Neutrophil (primary cell): ENCODE data around the gene PCDHA7.
"Not testable (repeated sequence)": the region's sequence is repeated elsewhere in the genome, so short reads cannot be mapped to it uniquely, and the experiment has no call there.

Source experiments
- H3K27ac ChIP-seq: fragments of 200-600 bp; sonication (generic); 2 replicates; pipeline ENCODE4 v1.5.1; 2016; ENCODE audit warnings: mild to moderate bottlenecking, moderate library complexity
- H3K27me3 ChIP-seq: fragments of 200-600 bp; sonication (generic); 2 replicates; pipeline ENCODE4 v1.6.0; 2016; ENCODE audit warnings: mild to moderate bottlenecking
- H3K36me3 ChIP-seq: fragments of 200-600 bp; sonication (generic); 2 replicates; pipeline ENCODE4 v1.5.1; 2017
- H3K4me1 ChIP-seq, 2 experiments: fragments of 200-600 bp in 1 of 2; sonication (generic) in 1 of 2; 1 replicate in 1 of 2; 2 replicates in 1 of 2; pipeline versions ENCODE4 v1.5.1 to v1.6.1; 2013 to 2016; ENCODE audit warnings: low read depth in 1 of 2, low read length in 1 of 2, mild to moderate bottlenecking in 1 of 2, moderate library complexity in 1 of 2; ENCODE audit not compliant: control insufficient read depth in 1 of 2, insufficient read depth in 1 of 2
- H3K4me3 ChIP-seq, 2 experiments: fragments of 200-600 bp in 1 of 2; sonication (generic) in 1 of 2; 1 replicate in 1 of 2; 2 replicates in 1 of 2; pipeline ENCODE4 v1.5.1; 2013 to 2016; ENCODE audit warnings: low read depth in 1 of 2, low read length in 1 of 2, mild to moderate bottlenecking in 1 of 2, moderate library complexity in 1 of 2
- H3K9me3 ChIP-seq: fragments of 200-600 bp; sonication (generic); 2 replicates; pipeline ENCODE4 v1.5.1; 2016
- CTCF ChIP-seq: fragments of 200-600 bp; sonication (generic); IDR thresholded peaks from 2 replicates; pipeline ENCODE4 v1.5.1; 2016; ENCODE audit warnings: antibody characterized with exemption

Gene PCDHA7

GRCh38 chr5:140868721-140869554 lies 34.9 kb downstream of the PCDHA7 start, which contains the start of gene PCDHA11:
Gene PCDHA11 (plus strand): TSS chr5:140868957. CDS start chr5:140869104, 147 bp downstream.
- Histone ChIP-seq H3K27ac (no peak within 1 kb of the TSS), H3K36me3 (no peaks in the 10 kb centered on the region), H3K4me1 (no peaks in the 10 kb centered on the region), H3K27me3 (peaks cover 32% of the 10 kb centered on the region), H3K9me3 (peaks cover 17% of the 10 kb centered on the region), H3K4me3 (no peak within 1 kb of the TSS)
- TF ChIP-seq CTCF: no peak

DNA sequence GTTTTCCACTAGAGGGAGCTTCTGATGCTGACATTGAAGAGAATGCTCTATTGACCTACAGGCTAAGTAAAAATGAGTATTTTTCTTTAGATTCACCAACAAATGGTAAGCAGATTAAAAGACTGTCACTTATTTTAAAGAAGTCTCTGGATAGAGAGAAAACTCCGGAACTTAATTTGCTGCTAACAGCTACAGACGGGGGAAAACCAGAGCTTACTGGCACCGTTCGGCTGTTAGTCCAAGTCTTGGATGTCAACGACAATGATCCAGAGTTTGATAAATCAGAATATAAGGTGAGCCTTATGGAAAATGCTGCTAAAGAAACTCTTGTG lies 35.5 kb downstream of the PCDHA7 start:
- peaks cover 17% of the 10 kb centered on the region for H3K9me3 ChIP-seq
- H3K4me1 ChIP-seq: no peaks in the 10 kb centered on the region
- H3K36me3 ChIP-seq: no peaks in the 10 kb centered on the region
- no peak for TF ChIP-seq CTCF
- peaks cover 36% of the 10 kb centered on the region for H3K27me3 ChIP-seq
- no peak overlapping the region for H3K4me3 ChIP-seq
- H3K27ac ChIP-seq: no peak overlapping the region

DNA sequence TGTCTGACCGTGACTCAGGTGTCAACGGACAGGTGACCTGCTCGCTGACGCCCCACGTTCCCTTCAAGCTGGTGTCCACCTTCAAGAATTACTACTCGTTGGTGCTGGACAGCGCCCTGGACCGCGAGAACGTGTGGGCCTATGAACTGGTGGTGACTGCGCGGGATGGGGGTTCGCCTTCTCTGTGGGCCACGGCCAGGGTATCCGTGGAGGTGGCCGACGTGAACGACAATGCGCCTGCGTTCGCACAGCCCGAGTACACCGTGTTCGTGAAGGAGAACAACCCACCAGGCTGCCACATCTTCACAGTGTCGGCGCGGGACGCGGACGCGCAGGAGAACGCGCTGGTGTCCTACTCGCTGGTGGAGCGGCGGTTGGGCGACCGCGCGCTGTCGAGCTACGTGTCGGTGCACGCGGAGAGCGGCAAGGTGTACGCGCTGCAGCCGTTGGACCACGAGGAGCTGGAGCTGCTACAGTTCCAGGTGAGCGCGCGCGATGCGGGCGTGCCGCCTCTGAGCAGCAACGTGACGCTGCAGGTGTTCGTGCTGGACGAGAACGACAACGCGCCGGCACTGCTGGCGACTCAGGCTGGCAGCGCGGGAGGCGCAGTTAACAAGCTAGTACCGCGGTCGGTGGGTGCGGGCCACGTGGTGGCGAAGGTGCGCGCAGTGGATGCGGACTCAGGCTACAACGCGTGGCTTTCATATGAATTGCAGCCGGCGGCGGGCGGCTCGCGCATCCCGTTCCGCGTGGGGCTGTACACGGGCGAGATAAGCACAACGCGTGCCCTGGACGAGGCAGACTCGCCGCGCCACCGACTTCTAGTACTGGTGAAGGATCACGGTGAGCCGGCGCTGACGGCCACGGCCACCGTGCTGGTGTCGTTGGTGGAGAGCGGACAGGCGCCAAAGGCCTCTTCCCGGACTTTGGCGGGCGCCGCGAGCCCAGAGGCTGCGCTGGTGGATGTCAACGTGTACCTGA lies 36.4 kb downstream of the PCDHA7 start:
- no peaks in the 10 kb centered on the region for H3K4me1 ChIP-seq
- H3K27ac ChIP-seq: no peak overlapping the region
- peaks cover 21% of the 10 kb centered on the region for H3K9me3 ChIP-seq
- TF ChIP-seq CTCF: no peak
- H3K36me3 ChIP-seq: no peaks in the 10 kb centered on the region
- peaks cover 45% of the 10 kb centered on the region for H3K27me3 ChIP-seq
- H3K4me3 ChIP-seq: no peak overlapping the region

- no peak within 1 kb of the TSS for H3K27ac ChIP-seq
- no peak for TF ChIP-seq CTCF
- no peaks in the 10 kb centered on the region for H3K4me1 ChIP-seq
- no peak within 1 kb of the TSS for H3K4me3 ChIP-seq
- H3K9me3 ChIP-seq: peaks cover 35% of the 10 kb centered on the region
- no peaks in the 10 kb centered on the region for H3K36me3 ChIP-seq
- peaks cover 51% of the 10 kb centered on the region for H3K27me3 ChIP-seq
Measured at GRCh38 chr5:140875085-140876065, 41.3 kb downstream of the PCDHA7 start, which contains the start of gene PCDHA12. Gene PCDHA12 (plus strand): TSS chr5:140875308. CDS start chr5:140875473, 165 bp downstream.

DNA sequence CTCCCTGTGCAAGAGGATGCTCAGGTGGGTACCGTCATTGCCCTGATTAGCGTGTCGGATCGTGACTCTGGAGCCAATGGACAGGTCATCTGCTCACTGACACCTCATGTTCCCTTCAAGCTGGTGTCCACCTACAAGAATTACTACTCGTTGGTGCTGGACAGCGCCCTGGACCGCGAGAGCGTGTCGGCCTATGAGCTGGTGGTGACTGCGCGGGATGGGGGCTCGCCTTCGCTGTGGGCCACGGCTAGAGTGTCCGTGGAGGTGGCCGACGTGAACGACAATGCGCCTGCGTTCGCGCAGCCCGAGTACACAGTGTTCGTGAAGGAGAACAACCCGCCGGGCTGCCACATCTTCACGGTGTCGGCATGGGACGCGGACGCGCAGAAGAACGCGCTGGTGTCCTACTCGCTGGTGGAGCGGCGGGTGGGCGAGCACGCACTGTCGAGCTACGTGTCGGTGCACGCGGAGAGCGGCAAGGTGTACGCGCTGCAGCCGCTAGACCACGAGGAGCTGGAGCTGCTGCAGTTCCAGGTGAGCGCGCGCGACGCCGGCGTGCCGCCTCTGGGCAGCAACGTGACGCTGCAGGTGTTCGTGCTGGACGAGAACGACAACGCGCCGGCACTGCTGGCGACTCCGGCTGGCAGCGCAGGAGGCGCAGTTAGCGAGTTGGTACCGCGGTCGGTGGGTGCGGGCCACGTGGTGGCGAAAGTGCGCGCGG lies 42.6 kb downstream of the PCDHA7 start:
- Histone ChIP-seq H3K27me3 (peaks cover 49% of the 10 kb centered on the region), H3K9me3 (peaks cover 27% of the 10 kb centered on the region)
- H3K4me1 ChIP-seq, H3K27ac ChIP-seq, H3K36me3 ChIP-seq, H3K4me3 ChIP-seq: not testable (repeated sequence)
